Keratinocyte (primary cell): Measurements from ENCODE around the gene FRMPD1.

Experiments used
- EZH2 ChIP-seq: IDR thresholded peaks from one replicate; pipeline ENCODE4 v1.6.1; 2012; ENCODE audit warnings: inconsistent platforms, mild to moderate bottlenecking, low read length, moderate library complexity
- TF ChIP-seq, protein P1 (sequence below), 3 experiments: IDR thresholded peaks in 1 of 3; conservative IDR thresholded peaks in 1 of 3; optimal IDR thresholded peaks in 1 of 3; 2 replicates in 2 of 3; 3 replicates in 1 of 3; pipeline versions ENCODE3 to v1.5.1; 2011; ENCODE audit warnings: low read length in 3 of 3, mild to moderate bottlenecking in 3 of 3, moderate library complexity in 2 of 3, control low read depth in 1 of 3, inconsistent platforms in 1 of 3; ENCODE audit not compliant: insufficient read depth in 2 of 3; ENCODE audit errors: extremely low read depth in 1 of 3

DNA sequence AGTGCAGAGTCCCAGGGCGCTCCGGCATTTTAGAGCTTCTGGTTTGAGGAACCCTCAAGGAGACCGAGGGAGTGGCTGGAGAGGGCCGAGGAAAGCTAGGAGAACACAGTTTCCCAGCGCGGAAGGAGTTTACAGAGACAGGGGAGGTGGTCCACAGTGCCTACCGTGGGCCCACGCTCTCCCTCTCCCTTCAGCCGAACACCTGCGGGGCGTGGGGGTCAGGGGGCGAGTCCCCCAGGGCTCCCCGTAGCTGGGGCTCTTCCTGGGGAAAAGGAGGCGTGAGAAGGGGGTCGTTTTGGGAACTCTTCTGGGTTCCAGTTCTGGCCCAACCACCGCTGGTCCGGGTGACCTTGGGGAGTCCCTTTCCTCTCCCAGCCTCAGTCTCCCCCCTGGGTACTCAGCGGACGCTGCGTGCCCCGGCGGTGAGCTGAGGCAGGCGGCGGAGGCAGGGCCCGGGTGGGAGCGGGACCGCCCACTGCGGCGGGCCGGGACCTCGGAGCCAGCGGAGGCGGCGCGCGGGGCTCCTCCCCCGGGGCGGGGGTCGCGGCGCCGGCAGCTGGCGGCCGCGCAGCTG lies 368 bp upstream of the FRMPD1 start:
- TF ChIP-seq, protein P1, sequence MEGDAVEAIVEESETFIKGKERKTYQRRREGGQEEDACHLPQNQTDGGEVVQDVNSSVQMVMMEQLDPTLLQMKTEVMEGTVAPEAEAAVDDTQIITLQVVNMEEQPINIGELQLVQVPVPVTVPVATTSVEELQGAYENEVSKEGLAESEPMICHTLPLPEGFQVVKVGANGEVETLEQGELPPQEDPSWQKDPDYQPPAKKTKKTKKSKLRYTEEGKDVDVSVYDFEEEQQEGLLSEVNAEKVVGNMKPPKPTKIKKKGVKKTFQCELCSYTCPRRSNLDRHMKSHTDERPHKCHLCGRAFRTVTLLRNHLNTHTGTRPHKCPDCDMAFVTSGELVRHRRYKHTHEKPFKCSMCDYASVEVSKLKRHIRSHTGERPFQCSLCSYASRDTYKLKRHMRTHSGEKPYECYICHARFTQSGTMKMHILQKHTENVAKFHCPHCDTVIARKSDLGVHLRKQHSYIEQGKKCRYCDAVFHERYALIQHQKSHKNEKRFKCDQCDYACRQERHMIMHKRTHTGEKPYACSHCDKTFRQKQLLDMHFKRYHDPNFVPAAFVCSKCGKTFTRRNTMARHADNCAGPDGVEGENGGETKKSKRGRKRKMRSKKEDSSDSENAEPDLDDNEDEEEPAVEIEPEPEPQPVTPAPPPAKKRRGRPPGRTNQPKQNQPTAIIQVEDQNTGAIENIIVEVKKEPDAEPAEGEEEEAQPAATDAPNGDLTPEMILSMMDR (optimal IDR thresholded peaks at IDR 0.05 in 1 of 3, IDR thresholded peaks at IDR 0.05 in 1 of 3, conservative IDR thresholded peaks at IDR 0.05 in 1 of 3; ENCODE audit: extremely low read depth in 1 of 3, insufficient read depth in 2 of 3, low read length in 3 of 3) = no peak
- TF ChIP-seq EZH2 = no peak
